HCT116 (cell line): ENCODE results near the gene NDUFC1. TPM values are rescaled to one million over a fixed set of nuclear protein-coding genes. Genes with fewer than 3 reads are reported as not detected.

ENCODE experiments used
- ATAC-seq: fragments of 200-7000 bp; cut with Tn5 transposase; 2 replicates; pipeline ENCODE4 v1.9.1; 2020; ENCODE audit warnings: mild to moderate bottlenecking, moderate library complexity
- BruUV-seq: library from RNA; stranded (reverse); fragments of 400-500 nt; replicated peaks from 2 replicates; lab custom pipeline; 2021; lab: Mats Ljungman, UMichigan
- CTCF ChIA-PET: fragments of 300-600 bp; sonication (Branson Sonifier 250); formaldehyde crosslinking; loops from one replicate; lab custom pipeline; 2021; ENCODE audit warnings: antibody characterized with exemption; lab: Charles Lee
- POLR2A ChIA-PET: fragments of 300-600, 350-600 bp; sonication (Branson Sonifier 250); formaldehyde crosslinking; loops from one replicate; lab custom pipeline; 2021; ENCODE audit warnings: antibody characterized with exemption; lab: Charles Lee
- RAD21 ChIA-PET, 2 experiments: fragments of 300-600 bp; sonication (Branson Sonifier 250); formaldehyde crosslinking; loops; one replicate each; lab custom pipeline; 2023; ENCODE audit warnings: low total read pairs in 2 of 2; ENCODE audit not compliant: uncharacterized antibody in 2 of 2, unreplicated experiment in 2 of 2, low non-redundant PET in 1 of 2; lab: Charles Lee
- DNase-seq: peaks from one replicate; pipeline ENCODE4 v3.0.0-alpha.2; 2010; ENCODE audit warnings: low read depth, low spot score
- H2AFZ ChIP-seq: fragments of 200-600 bp; shearing (Covaris generic), sonication (generic); 2 replicates; pipeline ENCODE4 v1.6.1; 2017; ENCODE audit warnings: low read depth, mixed run types, mixed read lengths, antibody characterized with exemption, low read length; ENCODE audit not compliant: poor library complexity, severe bottlenecking
- H3K27ac ChIP-seq: 2 replicates; pipeline ENCODE4 v1.5.1; 2012; ENCODE audit warnings: low read depth, low read length
- H3K27me3 ChIP-seq: fragments of 200-600 bp; sonication (generic); 2 replicates; pipeline ENCODE4 v1.6.1; 2016; ENCODE audit warnings: mixed run types, low read length, mixed read lengths; ENCODE audit not compliant: insufficient read depth
- H3K36me3 ChIP-seq, 2 experiments: fragments of 200-500 bp in 1 of 2; fragments of 200-600 bp in 1 of 2; sonication (Bioruptor generic) in 1 of 2; sonication (generic) in 1 of 2; 2 replicates each; pipeline versions ENCODE4 v1.5.1 to v1.6.1; 2014 to 2016; ENCODE audit warnings: low read length in 2 of 2, inconsistent platforms in 1 of 2, mixed read lengths in 1 of 2, mixed run types in 1 of 2; ENCODE audit not compliant: insufficient read depth in 2 of 2, control insufficient read depth in 1 of 2
- H3K4me1 ChIP-seq, 2 experiments: fragments of 200-600 bp in 1 of 2; sonication (generic) in 1 of 2; 2 replicates each; pipeline versions ENCODE4 v1.5.1 to v1.6.1; 2012 to 2017; ENCODE audit warnings: low read length in 2 of 2, inconsistent platforms in 1 of 2, mild to moderate bottlenecking in 1 of 2, mixed read lengths in 1 of 2, mixed run types in 1 of 2, moderate library complexity in 1 of 2; ENCODE audit not compliant: insufficient read depth in 2 of 2, control insufficient read depth in 1 of 2
- H3K4me2 ChIP-seq: fragments of 200-600 bp; sonication (generic); 2 replicates; pipeline ENCODE4 v1.6.1; 2017; ENCODE audit warnings: mixed run types, low read length, mixed read lengths
- H3K4me3 ChIP-seq, 2 experiments: fragments of 200-600 bp in 1 of 2; sonication (generic) in 1 of 2; replicated peaks in 1 of 2; 2 replicates each; pipeline ENCODE4 v1.5.1; 2011 to 2016; ENCODE audit warnings: low read length in 2 of 2, control low read depth in 1 of 2, low read depth in 1 of 2, mild to moderate bottlenecking in 1 of 2, mixed read lengths in 1 of 2, mixed run types in 1 of 2
- H3K79me2 ChIP-seq: fragments of 200-600 bp; sonication (generic); 2 replicates; pipeline ENCODE4 v1.6.1; 2017; ENCODE audit warnings: mild to moderate bottlenecking, mixed run types, low read length, moderate library complexity, mixed read lengths; ENCODE audit not compliant: insufficient read depth
- H3K9ac ChIP-seq: fragments of 200-600 bp; sonication (generic); 2 replicates; pipeline ENCODE4 v1.6.1; 2016; ENCODE audit warnings: low read length, mixed read lengths
- H3K9me2 ChIP-seq: fragments of 200-600 bp; sonication (generic), shearing (Covaris generic); 2 replicates; pipeline ENCODE4 v1.6.1; 2017; ENCODE audit warnings: mixed run types, mild to moderate bottlenecking, moderate library complexity; ENCODE audit not compliant: insufficient read depth
- H3K9me3 ChIP-seq, 2 experiments: fragments of 200-500 bp in 1 of 2; fragments of 200-600 bp in 1 of 2; sonication (Bioruptor generic) in 1 of 2; sonication (generic) in 1 of 2; 2 replicates each; pipeline ENCODE4 v1.6.1; 2014 to 2017; ENCODE audit warnings: low read length in 2 of 2, mixed read lengths in 2 of 2, inconsistent platforms in 1 of 2, low read depth in 1 of 2, mild to moderate bottlenecking in 1 of 2, mixed run types in 1 of 2, moderate library complexity in 1 of 2; ENCODE audit not compliant: control insufficient read depth in 1 of 2, insufficient read depth in 1 of 2
- H4K20me1 ChIP-seq: fragments of 200-600 bp; sonication (generic), shearing (Covaris generic); 2 replicates; pipeline ENCODE4 v1.6.1; 2017; ENCODE audit warnings: mixed run types, mild to moderate bottlenecking, moderate library complexity; ENCODE audit not compliant: insufficient read depth
- CBX3 ChIP-seq: IDR thresholded peaks from 2 replicates; pipeline ENCODE4 v1.6.1; 2012; ENCODE audit warnings: low read depth
- CEBPB ChIP-seq: IDR thresholded peaks from 2 replicates; pipeline ENCODE4 v1.6.1; 2012; ENCODE audit warnings: low read depth
- ELF1 ChIP-seq: IDR thresholded peaks from 2 replicates; pipeline ENCODE4 v1.6.1; 2012; ENCODE audit warnings: low read depth, borderline replicate concordance
- EZH2 ChIP-seq: fragments of 200-600 bp; sonication (generic); IDR thresholded peaks from 2 replicates; pipeline ENCODE4 v1.6.1; 2017; ENCODE audit warnings: antibody characterized with exemption, mixed run types
- FOSL1 ChIP-seq: IDR thresholded peaks from 2 replicates; pipeline ENCODE4 v1.6.1; 2012; ENCODE audit warnings: low read depth
- POLR2A ChIP-seq: IDR thresholded peaks from 2 replicates; pipeline ENCODE4 v1.7.0; 2011; ENCODE audit warnings: borderline replicate concordance; ENCODE audit not compliant: insufficient read depth, insufficient read length; ENCODE audit errors: extremely low read depth
- POLR2AphosphoS5 ChIP-seq: IDR thresholded peaks from 2 replicates; pipeline ENCODE4 v1.6.1; 2011; ENCODE audit warnings: mild to moderate bottlenecking, low read depth, low read length, moderate library complexity
- RAD21 ChIP-seq: IDR thresholded peaks from 2 replicates; pipeline ENCODE4 v1.6.1; 2012; ENCODE audit warnings: low read depth, mild to moderate bottlenecking
- SP1 ChIP-seq: IDR thresholded peaks from 2 replicates; pipeline ENCODE4 v1.6.1; 2012; ENCODE audit warnings: low read depth
- SRF ChIP-seq: IDR thresholded peaks from 2 replicates; pipeline ENCODE4 v1.6.1; 2012; ENCODE audit warnings: low read depth
- TCF7L2 ChIP-seq: IDR thresholded peaks from 2 replicates; pipeline ENCODE4 v1.7.0; 2011; ENCODE audit warnings: borderline replicate concordance, inconsistent platforms; ENCODE audit not compliant: insufficient read depth, insufficient read length; ENCODE audit errors: extremely low read depth
- YY1 ChIP-seq: IDR thresholded peaks from 2 replicates; pipeline ENCODE4 v1.6.1; 2011; ENCODE audit warnings: low read length, low read depth, moderate library complexity, mild to moderate bottlenecking; ENCODE audit not compliant: insufficient replicate concordance; ENCODE audit errors: extremely low read depth
- ZFX ChIP-seq: fragments of 450-650 bp; IDR thresholded peaks from 2 replicates; pipeline ENCODE4 v1.6.1; 2017
- ZNF274 ChIP-seq: fragments of 200-500 bp; sonication (Bioruptor generic); IDR thresholded peaks from 2 replicates; pipeline ENCODE4 v1.6.1; 2014; ENCODE audit warnings: mild to moderate bottlenecking, low read depth, low read length, inconsistent platforms
- intact Hi-C: fragments of 100-400 bp; cut with micrococcal nuclease; formaldehyde crosslinking; loops from 2 replicates; pipeline ENCODE4 v1.10.0; 2022
- total RNA-seq: library from RNA; stranded (reverse); gene quantifications from one replicate; pipeline ENCODE4 v1.2.1, GENCODE V29; 2021; ENCODE audit not compliant: unreplicated experiment
- TF ChIP-seq, protein P1 (sequence below): IDR thresholded peaks from 2 replicates; pipeline ENCODE4 v1.6.1; 2012; ENCODE audit warnings: low read depth
- TF ChIP-seq, protein P2 (sequence below), 3 experiments: fragments of 200-600 bp in 1 of 3; sonication (generic) in 1 of 3; IDR thresholded peaks in 2 of 3; conservative IDR thresholded peaks in 1 of 3; 2 replicates each; pipeline ENCODE4 v1.5.1; 2012 to 2017; ENCODE audit warnings: low read depth in 2 of 3, low read length in 2 of 3, antibody characterized with exemption in 1 of 3, borderline replicate concordance in 1 of 3, control low read depth in 1 of 3, mild to moderate bottlenecking in 1 of 3, mixed read lengths in 1 of 3, mixed run types in 1 of 3, moderate library complexity in 1 of 3; ENCODE audit not compliant: insufficient read depth in 1 of 3
- TF ChIP-seq, protein P3 (sequence below): IDR thresholded peaks from 2 replicates; pipeline ENCODE4 v1.6.1; 2012

NDUFC1 gene
- total RNA-seq, 1 experiment from 2014 or later: 86.9 TPM

DNA sequence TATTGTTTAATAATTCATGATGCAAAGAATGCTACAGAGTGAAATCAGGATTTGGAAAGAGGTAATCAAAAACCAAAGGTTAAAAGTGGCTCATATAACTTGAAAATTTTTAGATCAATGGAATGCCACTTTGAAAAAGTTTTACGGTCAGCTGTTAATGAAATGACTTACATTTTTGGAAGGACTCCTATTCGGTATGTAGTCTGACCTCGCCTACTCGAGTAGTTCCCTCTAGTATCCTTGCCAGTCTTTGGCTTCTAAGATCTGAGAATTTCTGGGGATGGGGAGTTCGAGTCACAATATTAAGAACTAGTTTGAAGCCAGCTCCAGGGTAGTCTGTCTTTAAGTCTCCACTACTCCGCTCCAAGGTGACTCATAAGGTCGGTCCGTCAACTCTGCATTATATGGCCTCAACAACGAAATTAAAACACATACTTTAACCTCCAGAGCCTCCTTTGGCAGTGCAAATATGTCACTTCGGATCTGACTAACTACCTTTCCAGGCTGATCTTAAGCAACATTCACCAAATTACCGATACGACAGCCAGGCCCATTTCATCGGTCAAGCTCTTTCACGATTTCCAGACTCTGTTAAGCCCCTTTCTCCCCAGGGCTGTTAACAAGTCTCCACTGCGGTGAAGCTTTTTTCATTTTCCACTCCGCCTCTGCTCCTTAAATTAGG is 1.7 kb downstream of the NDUFC1 start (continued):
- no peak for TF ChIP-seq YY1
- TF ChIP-seq POLR2AphosphoS5: no peak
- TF ChIP-seq ZNF274: no peak
- TF ChIP-seq POLR2A: no peak
- TF ChIP-seq TCF7L2: no peak
- no peak for TF ChIP-seq EZH2
- no peak for TF ChIP-seq CEBPB

DNA sequence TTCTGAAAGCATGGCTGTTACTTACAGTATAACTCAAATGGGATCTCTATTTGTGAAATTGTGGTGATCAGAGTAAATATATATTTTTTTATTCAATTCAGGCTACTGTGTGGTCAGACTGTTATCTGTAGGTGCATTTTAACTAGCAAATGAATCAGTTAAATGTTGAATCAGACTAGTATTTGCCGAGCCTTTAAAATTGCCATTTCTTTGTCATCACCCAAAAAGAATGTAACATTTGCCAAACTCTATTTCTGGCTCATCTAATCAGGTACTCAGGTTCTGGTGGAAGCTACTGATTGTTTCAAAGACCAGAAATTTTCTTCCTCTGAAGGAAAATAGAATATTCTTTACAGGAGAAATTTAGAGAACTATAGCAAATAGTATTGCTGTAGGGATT is 2.7 kb downstream of the NDUFC1 start:
- no TSS peak for BruUV-seq
- no peak for ATAC-seq
- no peak overlapping the region for H3K27ac ChIP-seq
- TF ChIP-seq RAD21 (no peak), POLR2A (no peak), EZH2 (no peak), ZNF274 (no peak), ZFX (no peak), CBX3 (no peak), POLR2AphosphoS5 (no peak), SRF (no peak), YY1 (no peak), ELF1 (no peak), FOSL1 (no peak), SP1 (no peak), TCF7L2 (no peak)
- TF ChIP-seq, protein P1, sequence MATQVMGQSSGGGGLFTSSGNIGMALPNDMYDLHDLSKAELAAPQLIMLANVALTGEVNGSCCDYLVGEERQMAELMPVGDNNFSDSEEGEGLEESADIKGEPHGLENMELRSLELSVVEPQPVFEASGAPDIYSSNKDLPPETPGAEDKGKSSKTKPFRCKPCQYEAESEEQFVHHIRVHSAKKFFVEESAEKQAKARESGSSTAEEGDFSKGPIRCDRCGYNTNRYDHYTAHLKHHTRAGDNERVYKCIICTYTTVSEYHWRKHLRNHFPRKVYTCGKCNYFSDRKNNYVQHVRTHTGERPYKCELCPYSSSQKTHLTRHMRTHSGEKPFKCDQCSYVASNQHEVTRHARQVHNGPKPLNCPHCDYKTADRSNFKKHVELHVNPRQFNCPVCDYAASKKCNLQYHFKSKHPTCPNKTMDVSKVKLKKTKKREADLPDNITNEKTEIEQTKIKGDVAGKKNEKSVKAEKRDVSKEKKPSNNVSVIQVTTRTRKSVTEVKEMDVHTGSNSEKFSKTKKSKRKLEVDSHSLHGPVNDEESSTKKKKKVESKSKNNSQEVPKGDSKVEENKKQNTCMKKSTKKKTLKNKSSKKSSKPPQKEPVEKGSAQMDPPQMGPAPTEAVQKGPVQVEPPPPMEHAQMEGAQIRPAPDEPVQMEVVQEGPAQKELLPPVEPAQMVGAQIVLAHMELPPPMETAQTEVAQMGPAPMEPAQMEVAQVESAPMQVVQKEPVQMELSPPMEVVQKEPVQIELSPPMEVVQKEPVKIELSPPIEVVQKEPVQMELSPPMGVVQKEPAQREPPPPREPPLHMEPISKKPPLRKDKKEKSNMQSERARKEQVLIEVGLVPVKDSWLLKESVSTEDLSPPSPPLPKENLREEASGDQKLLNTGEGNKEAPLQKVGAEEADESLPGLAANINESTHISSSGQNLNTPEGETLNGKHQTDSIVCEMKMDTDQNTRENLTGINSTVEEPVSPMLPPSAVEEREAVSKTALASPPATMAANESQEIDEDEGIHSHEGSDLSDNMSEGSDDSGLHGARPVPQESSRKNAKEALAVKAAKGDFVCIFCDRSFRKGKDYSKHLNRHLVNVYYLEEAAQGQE: no peak
- TF ChIP-seq, protein P2, sequence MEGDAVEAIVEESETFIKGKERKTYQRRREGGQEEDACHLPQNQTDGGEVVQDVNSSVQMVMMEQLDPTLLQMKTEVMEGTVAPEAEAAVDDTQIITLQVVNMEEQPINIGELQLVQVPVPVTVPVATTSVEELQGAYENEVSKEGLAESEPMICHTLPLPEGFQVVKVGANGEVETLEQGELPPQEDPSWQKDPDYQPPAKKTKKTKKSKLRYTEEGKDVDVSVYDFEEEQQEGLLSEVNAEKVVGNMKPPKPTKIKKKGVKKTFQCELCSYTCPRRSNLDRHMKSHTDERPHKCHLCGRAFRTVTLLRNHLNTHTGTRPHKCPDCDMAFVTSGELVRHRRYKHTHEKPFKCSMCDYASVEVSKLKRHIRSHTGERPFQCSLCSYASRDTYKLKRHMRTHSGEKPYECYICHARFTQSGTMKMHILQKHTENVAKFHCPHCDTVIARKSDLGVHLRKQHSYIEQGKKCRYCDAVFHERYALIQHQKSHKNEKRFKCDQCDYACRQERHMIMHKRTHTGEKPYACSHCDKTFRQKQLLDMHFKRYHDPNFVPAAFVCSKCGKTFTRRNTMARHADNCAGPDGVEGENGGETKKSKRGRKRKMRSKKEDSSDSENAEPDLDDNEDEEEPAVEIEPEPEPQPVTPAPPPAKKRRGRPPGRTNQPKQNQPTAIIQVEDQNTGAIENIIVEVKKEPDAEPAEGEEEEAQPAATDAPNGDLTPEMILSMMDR (IDR thresholded peaks at IDR 0.05 in 2 of 3, conservative IDR thresholded peaks at IDR 0.05 in 1 of 3; ENCODE audit: borderline replicate concordance in 1 of 3, insufficient read depth in 1 of 3, low read depth in 2 of 3, low read length in 2 of 3): no peak
- TF ChIP-seq, protein P3, sequence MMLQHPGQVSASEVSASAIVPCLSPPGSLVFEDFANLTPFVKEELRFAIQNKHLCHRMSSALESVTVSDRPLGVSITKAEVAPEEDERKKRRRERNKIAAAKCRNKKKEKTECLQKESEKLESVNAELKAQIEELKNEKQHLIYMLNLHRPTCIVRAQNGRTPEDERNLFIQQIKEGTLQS: no peak
- TF ChIP-seq, all 23 proteins: peak for 0
- intact Hi-C loops: no loop called here
- H3K9me3 ChIP-seq: no peaks in the 10 kb centered on the region
- no peaks in the 10 kb centered on the region for H3K9me2 ChIP-seq
- no peaks in the 10 kb centered on the region for H3K27me3 ChIP-seq
- H3K79me2 ChIP-seq: peaks cover 60% of the 10 kb centered on the region
- peak overlapping the region; percentile 78 for H3K4me2 ChIP-seq
- POLR2A ChIA-PET: no interaction called here
- H3K4me3 ChIP-seq: peak overlapping the region in 1 of 2 experiments; percentile 70; a peak in 1 of 4 replicates
- peaks cover 0 to under 1% of the 10 kb centered on the region in 2 experiments; a peak in 1 of 4 replicates for H3K36me3 ChIP-seq
- H3K9ac ChIP-seq: peak overlapping the region; percentile 95
- RAD21 ChIA-PET: no interaction called here
- H4K20me1 ChIP-seq: peaks cover 8% of the 10 kb centered on the region; the same call in 1 of the 2 replicates
- peaks cover 22 to 40% of the 10 kb centered on the region in 2 experiments for H3K4me1 ChIP-seq
- no peak for DNase-seq
- CTCF ChIA-PET: no interaction called here
- no peak overlapping the region for H2AFZ ChIP-seq
